ENCODE measurements around the gene MOAP1.
"Not testable (repeated sequence)": the region's sequence is repeated elsewhere in the genome, so short reads cannot be mapped to it uniquely, and the experiment has no call there.

The MOAP1 gene

DNA sequence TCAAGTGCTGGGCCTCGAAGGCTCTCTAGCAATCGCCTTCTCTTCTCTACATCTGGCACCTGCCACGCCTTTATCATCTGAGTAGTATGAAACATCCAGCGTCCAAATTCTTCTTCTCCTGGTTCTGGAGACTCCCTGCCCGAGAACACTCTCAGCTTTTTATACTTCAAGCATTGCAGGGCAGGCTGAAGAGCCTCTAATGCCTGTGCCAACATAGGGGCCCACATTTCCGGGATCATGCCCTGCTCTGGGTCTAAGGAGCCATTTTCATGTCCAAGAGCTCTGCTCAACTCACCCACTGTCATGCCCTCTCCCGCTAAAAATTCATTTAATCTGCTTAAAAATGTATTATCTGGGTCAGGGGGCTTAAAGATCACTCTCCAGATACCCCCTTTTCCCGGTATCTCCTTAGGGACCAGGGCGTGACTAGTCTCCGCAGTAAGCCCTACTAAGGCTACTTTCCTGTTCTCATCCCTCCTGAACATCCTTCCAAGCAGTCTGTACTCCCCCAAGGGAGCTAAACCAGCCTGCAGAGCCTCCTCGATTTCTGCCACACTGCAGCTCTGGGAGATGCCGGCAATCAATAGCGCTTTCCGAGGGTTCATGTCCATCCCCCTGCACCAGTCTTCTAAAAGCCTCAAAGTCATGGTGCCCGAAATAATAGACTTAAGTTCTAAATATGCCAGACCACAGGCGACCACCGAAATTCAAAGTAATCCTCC lies 940 bp downstream of the MOAP1 start:
- no peak for DNase-seq

DNA sequence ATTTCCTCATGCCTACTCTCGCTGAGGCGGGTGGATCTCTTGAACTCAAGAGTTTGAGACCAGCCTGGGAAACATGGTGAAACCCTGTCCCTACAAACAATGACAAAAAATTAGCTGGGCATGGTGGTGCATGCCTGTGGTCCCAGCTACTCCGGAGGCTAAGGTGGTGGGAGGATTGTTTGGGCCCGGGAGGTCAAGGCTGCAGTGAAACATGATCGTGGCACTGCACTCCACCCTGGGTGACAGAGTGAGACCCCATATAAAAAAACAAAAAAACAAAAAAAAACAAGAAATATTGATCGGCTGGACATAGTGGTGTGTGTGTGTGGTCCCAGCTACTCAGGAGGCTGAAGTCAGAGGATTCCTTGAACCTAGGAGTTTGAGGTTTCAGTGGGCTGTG lies 9.2 kb downstream of the MOAP1 start:
- no peak for DNase-seq

DNA sequence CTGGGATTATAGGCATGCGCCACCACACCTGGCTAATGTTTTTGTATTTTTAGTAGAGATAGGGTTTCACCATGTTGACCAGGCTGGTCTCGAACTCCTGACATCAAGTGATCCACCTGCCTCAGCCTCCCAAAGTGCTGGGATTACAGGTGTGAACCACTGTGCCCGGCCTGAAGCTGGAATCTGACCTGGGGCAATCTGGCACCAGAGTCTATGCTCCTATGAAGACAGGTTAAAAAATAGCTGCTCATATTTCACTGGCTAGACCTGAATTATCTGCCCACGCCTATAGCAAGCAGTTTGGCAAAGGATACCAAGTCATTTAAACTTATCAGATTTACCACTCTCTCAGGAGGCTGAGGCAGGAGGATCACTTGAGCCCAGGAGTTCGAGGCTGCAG lies 10.0 kb downstream of the MOAP1 start:
- DNase-seq: not testable (repeated sequence)

DNA sequence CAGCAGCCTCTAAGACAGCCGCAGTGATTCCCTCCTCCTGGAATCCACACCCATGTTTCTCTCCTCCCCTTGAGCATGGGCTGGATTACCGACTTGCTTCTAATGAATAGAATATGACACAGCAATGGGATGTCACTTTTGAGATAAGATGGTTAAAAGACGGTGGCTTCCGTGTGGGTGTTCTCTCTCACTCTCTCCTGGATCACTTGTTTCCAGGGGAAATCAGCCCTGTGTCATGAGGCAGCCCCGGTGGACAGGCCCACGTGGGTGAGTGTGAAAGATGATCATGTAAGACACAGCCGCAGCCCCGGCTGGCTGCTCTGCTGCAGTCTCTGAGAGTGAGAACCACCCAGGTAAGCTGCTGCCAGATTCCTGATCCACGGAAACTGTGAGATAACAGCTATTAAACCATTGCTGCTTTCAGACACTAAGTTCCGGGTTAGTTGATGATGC lies 10.7 kb downstream of the MOAP1 start:
- no peak for DNase-seq

DNA sequence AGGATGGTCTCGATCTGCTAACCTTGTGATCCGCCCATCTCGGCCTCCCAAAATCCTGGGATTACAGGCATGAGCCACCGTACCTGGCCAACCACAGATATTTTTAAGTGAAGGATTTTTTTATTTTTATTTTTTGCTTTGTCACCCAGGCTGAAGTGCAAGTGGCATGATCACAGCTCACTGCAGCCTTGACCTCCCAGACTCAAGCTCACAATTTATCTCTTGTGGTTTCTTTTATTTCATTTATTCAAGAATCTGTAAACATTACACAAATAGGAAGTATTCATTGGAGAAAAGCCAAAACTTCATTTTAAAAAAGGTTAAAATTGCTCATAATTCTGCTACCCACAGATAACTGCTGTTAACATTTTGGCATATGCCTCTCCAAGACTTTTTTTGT lies 13.3 kb downstream of the MOAP1 start:
- no peak for DNase-seq

DNA sequence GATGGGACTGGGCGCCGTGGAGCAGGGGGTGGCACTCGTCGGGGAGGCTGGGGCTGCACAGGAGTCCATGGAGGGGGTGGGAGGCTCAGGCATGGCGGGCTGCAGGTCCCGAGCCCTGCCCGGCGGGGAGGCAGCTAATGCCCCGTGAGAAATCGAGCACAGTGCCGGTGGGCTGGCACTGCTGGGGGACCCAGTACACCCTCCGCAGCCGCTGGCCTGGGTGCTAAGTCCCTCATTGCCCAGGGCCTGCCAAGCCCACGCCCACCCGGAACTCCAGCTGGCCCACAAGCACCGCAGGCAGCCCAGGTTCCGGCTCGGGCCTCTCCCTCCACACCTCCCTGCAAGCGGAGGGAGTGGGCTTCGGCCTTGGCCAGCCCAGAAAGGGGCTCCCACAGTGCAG lies 14.6 kb downstream of the MOAP1 start:
- DNase-seq: not testable (repeated sequence)

DNA sequence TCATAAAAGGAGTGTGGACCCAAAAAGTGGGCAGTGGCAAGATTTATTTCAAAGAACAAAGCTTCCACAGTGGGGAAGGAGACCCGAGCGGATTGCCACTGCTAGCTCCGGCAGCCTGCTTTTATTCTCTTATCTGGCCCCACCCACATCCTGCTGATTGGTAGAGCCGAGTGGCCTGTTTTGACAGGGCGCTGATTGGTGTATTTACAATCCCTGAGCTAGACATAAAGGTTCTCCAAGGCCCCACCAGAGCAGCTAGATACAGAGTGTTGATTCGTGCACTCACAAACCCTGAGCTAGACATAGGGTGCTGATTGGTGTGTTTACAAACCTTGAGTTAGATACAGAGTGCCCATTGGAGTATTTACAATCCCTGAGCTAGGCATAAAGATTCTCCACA lies 15.1 kb downstream of the MOAP1 start:
- not testable (repeated sequence) for DNase-seq

DNA sequence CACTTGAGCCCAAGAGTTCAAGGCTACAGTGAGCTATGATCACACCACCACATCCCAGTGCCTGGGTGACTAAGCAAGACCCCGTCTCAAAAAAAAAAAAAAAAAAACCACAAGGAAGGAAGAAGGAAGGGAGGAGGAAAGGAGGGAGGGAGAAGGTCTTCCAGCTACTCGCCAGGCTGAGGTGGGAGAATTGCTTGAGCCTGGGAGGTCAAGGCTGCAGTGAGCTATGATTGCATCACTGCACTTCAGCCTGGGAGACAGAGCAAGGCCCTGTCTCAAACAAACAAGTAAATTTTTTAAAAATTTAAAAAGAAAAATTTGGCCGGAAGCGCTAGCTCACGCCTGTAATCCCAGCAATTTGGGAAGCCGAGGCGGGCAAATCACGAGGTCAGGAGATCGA lies 16.1 kb downstream of the MOAP1 start:
- DNase-seq: not testable (repeated sequence)

DNA sequence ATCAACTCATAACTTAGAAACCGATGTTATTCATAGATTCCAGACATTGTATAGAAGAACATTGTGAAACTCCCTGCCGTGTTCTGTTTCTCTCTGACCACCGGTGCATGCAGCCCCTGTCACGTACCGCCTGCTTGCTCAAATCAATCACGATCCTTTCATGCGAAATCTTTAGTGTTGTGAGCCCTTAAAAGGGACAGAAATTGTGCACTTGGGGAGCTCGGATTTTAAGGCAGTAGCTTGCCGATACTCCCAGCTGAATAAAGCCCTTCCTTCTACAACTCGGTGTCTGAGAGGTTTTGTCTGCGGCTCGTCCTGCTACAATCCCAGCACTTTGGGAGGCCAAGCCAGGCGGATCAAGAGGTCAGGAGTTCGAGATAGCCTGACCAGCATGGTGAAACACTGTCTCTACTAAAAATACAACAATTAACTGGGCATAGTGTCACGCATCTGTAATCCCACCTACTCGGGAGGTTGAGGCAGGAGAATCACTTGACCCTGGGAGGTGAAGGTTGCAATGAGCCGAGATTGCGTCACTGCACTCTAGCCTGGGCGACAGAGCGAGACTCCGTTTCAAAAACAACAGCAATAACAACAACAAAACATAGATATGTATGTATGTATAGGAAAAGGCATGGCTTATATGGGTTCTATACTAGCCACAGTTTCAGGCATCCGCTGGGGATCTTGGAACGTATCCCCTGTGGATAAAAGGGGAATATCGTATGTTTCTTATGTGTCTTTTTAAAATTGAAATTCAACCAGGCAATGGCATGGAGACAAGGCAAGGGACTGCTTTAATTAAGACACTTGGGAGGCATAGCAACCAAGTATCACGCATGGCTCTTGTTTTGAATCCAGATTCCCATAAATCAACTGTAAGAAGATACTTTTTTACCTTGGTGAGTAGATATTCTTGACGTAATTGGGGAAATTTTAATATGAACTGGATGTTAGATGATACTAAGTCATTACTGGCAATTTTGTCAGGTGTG lies 19.1 kb downstream of the MOAP1 start:
- DNase-seq: not testable (repeated sequence)

DNA sequence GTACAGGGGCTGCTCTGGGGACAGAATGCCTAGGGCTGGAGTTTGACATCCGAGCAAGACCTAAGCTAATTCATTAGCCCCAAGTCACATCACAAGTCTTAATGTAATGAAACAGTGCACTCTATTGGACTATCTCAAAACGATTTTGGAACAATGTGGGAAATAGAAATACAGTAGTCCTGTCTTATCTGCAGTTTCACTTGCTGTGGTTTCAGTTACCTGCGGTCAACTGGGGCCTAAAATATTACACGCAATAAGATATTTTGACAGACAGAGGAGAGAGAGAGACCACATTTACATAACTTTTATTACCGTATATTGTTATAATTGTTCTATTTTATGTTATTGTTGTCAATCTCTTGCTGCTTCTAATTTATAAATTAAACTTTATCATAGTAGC lies 21.1 kb downstream of the MOAP1 start:
- no peak for DNase-seq

DNA sequence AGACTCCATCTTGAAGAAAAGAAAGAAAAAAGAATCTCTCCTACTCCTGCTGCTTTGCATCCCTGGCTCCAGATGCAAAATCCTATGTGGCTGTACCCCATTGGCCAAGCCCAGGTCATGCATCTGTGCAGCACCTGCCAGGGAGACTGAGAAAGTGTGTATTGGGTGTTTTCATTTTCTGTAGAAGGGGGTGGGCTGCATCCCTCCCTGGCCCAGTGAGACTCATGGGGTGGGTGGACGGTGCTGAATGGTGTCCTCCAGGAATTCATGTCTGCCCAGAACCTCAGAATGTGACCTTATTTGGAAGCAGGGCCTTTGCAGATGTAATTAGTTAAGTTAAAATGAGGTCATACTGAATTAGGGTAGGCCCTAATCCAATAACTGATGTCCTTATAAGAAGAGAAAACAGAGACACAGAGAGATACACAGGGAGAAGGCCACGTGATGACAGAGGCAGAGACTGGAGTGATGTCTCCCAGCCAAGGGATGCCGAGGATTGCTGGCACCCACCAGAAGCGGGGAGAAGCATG lies 23.2 kb downstream of the MOAP1 start:
- DNase-seq: peak; percentile 17

DNA sequence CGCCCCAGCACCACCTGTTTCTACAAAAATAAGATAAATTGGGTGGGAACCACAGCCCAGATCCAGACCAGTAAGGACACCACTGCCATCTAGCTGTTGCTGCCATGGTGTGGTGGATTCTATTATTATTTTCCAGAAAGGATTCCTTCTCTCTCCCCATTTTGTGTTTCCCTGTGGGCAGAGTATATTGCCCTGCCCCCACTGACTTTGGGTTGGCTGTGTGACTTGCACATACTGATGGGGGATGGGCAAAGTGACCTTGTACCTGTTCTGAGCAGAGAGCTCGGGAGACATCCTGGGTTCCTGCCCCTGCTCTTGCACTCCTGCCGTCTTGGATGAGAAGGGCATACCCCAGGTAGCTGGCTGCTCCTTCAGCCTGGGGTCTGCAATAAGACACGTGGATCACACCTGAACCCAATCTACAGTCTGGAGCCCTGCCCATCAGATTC lies 24.3 kb downstream of the MOAP1 start:
- peak; percentile 4 for DNase-seq

DNA sequence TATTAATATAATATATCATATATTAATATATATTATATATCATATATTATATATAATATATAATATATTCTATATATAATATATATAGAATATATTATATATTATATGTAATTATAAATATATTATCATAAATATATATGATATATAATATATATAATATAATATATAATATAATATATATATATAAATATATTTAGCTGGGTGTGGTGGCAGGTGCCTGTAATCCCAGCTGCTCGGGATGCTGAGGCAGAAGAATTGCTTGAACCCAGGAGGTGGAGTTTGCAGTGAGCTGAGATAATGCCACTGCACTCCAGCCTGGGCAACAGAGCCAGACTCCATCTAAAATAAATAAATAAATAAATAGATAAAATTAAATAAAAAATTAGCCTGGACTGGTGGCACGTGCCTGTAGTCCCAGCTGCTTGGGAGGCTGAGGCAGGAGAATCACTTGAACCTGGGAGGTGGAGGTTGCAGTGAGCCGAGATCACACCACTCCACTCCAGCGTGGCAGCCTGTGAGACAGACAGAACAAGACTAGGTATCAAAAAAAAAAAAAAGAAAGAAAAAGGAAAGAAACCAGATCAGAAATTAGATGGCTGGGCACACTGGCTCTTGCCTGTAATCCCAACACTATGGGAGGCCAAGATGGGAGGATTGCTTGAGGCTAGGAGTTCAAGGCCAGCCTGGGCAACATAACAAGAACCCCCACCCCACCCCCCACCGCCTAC lies 24.9 kb downstream of the MOAP1 start:
- DNase-seq: not testable (repeated sequence)

DNA sequence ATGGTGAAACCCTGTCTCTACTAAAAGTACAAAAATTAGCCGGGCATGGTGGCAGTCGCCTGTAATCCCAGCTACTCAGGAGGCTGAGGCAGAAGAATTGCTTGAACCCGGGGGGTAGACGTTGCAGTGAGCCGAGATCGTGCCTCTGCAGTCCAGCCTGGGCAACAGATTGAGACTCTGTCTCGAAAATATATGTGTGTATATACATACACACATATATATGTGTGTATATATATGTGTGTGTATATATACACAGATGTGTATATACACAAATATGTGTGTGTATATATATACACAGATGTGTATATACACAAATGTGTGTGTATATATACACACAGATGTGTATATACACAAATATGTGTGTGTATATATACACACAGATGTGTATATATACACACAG lies 26.3 kb downstream of the MOAP1 start:
- DNase-seq: not testable (repeated sequence)

DNA sequence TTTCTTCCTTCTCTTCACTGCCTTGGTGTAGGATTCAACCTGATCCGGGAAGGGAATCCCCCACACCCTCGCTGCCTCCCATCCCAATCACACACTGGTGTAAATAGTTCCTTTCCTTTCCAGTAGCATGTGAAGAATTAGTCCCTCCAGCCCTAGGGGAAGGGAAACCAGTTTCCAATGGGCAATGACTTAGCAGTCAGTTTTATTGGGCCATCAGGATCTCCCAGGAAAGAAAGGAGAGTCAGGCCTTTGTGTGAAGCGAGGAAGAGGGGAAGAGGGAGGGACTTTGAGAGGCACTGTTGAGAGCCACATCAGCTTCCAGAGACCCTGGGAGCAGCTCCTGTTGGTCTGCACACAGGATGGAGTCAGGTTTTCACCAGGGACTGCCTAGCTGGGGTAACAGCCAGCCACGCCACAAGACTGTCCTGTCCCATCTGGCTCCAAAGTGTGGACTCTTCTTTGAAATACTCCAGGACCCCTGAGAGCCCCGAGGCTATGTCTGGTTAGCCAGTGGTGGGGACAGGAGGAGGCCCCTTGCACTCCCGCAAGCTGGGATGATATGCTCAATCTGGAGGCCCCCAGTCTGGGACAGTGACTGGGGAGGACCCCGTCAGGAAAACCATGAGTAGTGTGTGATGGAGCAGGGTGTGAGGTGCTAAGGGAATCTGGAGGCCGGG lies 27.9 kb downstream of the MOAP1 start:
- no peak for DNase-seq

DNA sequence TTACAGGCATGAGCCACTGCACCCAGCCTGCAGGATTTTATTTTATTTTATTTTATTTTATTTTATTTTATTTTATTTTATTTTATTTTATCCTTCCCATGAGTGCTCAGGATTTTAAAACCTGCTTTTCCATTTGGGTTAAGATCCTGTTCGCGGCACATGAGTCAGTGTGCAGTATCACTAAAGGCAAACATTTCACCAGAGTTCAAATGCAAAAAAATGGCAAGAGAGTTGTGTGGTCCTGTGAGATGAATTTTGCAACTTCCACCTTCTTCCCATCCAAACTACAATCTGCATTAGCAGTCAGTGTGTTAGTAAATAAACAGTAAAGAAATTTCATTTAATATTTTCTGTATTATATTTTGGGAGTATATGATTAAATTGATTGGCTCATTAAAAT lies 29.0 kb downstream of the MOAP1 start:
- DNase-seq: no peak

DNA sequence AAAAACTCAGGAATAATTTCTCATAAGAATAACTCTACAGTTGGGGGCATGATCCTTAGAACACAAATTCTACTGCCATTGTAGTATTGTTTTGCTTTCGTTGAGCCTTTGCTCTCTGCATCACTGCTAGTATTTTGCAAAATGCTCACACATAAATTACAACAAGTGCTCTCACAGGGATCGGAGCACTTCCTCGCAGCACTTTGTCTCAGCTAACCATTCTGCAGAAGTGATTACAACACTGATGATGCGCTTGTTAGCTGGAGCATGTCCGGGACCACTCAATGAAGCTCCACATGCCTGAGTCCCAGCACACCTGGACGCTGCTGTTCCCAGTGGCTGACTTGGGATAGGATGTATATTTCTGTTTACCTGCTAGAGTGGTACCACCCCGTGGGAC lies 31.6 kb downstream of the MOAP1 start:
- no peak for DNase-seq

DNA sequence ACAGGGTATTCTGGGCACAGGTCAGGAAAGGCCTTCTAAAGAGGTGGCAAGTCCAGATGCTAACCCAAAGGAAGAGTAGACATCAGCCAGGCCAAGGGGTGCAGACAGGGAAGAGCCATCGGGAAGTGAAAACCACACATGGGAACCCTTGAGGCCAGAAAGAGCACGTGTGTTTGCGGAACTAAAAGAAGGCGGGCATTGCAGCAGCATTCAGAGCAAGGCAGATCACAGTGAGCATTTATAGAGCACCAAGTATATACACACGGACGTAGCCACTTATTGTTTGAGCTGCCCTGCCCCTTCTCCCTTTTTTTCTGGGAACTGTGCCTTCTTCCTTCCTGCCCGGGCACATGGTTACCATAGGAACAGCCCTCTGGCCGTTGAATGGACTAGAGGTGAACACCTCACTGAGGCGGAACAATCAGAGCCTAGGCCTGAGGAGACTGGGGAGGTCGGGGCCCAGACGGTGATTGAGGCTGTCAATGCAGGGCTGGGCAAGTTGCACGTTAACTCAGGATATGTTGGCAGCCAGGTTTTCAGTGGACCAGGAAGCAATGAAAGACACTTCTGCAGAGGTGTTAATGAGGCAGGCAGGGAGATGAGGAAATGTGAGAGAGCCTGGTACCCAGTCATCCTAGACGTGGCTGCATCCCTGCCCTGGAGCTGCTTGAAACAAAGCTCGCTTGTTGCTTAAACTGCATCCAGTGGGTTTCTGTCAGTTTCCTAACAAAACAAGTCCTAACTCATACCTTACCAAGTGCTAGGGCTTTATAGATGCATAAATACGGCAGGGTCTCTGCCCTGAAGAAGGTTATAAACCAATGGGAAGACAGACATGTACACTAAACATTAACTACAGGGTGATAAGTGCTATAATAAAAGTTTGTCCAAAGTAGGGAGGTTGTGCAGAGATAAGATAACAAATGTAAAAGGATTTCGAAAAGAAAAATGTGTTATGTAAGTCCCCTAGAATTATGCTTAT lies 34.2 kb downstream of the MOAP1 start:
- DNase-seq: no peak

DNA sequence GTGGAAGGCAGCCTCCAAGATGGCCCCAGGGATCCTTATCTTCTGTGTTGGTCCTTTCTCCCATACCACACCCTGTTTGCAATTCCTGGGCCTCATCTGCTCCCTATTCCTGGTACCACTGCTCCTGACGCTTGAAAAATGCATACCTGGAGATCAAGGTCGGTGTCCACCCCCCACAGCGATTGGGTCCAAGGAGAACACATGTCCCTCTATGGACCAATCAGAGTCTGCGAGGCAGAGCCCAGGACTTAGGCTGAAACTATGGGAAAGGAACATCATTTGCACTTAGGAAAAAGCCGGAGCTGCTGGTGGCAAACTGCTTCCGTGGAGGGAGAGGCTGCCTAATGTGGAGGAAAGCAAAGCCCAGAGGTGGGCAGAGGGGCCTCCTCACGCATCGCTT lies 35.7 kb downstream of the MOAP1 start:
- no peak for DNase-seq

DNA sequence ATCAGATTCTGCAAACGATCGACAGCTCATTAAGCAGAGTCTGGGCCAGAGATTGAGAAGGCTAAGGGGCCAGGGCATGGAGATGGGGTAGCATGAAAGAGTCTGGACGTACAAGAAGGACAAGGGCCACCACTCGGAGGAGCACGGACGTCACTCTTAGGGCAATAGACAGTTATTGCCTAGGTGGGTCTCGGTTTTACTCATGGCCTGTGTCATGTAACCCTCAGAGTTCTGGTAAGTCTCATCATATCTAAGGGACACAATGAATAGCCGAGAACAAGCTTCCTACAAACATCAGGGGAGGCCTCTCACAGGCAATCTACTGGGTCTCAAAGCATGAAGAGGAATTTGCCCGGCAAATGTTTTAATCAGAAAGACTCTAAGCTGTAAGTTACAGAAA lies 38.6 kb downstream of the MOAP1 start:
- DNase-seq: no peak

Measured in fibroblast of skin of scalp (primary cell).